SK-N-MC (cell line): ENCODE data around the gene TRPM2.

ENCODE experiments used
- DNase-seq: peaks from one replicate; pipeline ENCODE4 v3.0.0-alpha.2; 2011; ENCODE audit warnings: low read depth, low spot score
- H3K27ac ChIP-seq: fragments of 200-600 bp; sonication (generic); 2 replicates; pipeline ENCODE4 v1.5.1; 2016; ENCODE audit warnings: mixed run types
- H3K36me3 ChIP-seq: fragments of 200-600 bp; sonication (generic); 2 replicates; pipeline ENCODE4 v1.6.1; 2017; ENCODE audit warnings: antibody characterized with exemption, low read length, mixed read lengths; ENCODE audit not compliant: insufficient read depth
- H3K4me3 ChIP-seq: fragments of 200-600 bp; sonication (generic); 2 replicates; pipeline ENCODE4 v1.5.1; 2016
- H3K9ac ChIP-seq: fragments of 200-600 bp; sonication (generic); 2 replicates; pipeline ENCODE4 v1.8.0; 2017; ENCODE audit warnings: mixed run types, mixed read lengths; ENCODE audit not compliant: insufficient read length
- H3K9me3 ChIP-seq: fragments of 200-600 bp; sonication (generic); 2 replicates; pipeline ENCODE4 v1.6.1; 2017; ENCODE audit warnings: low read depth, mild to moderate bottlenecking, antibody characterized with exemption, low read length, moderate library complexity, mixed read lengths
- EZH2 ChIP-seq: fragments of 200-600 bp; sonication (generic); IDR thresholded peaks from one replicate; pipeline ENCODE4 v1.6.1; 2017; ENCODE audit warnings: antibody characterized with exemption
- FOXP2 ChIP-seq: optimal IDR thresholded peaks from 2 replicates; pipeline ENCODE3; 2011; ENCODE audit warnings: mild to moderate bottlenecking, moderate library complexity; ENCODE audit not compliant: insufficient read depth; ENCODE audit errors: extremely low read length, control extremely low read depth
- POLR2AphosphoS5 ChIP-seq: IDR thresholded peaks from 2 replicates; pipeline ENCODE4 v1.6.1; 2012; ENCODE audit warnings: mild to moderate bottlenecking, low read depth, low read length, borderline replicate concordance

TRPM2 gene

DNA sequence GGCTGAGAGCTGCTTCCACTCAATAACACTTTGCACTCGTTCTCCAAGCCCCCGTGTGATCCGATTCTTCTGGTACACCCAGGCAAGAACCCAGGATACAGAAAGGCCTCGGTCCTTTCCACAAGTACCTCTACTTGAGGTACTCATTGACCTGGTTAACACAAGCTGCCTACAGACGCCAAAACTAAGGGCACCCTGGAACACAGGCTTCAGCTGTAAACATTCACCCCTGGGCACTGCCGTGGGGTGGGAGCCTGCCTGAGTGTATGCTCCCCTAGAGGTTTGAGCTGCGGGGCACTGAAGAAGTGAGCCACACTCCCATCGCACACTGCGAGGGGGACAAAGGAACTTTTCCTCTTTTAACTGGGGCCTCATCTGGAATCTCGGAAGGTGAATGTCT is 132.4 kb downstream of the TRPM2 start:
- DNase-seq, result no peak
- no peak for TF ChIP-seq POLR2AphosphoS5
- TF ChIP-seq FOXP2, result no peak
- TF ChIP-seq EZH2, result no peak
- Histone ChIP-seq H3K36me3 (no peaks in the 10 kb centered on the region), H3K4me3 (no peak overlapping the region), H3K9ac (no peak overlapping the region), H3K9me3 (no peaks in the 10 kb centered on the region), H3K27ac (no peak overlapping the region)

GRCh38 chr21:44486302-44486701 is 132.9 kb downstream of the TRPM2 start:
- TF ChIP-seq FOXP2, result no peak
- no peak for TF ChIP-seq POLR2AphosphoS5
- TF ChIP-seq EZH2, result no peak
- no peaks in the 10 kb centered on the region for H3K9me3 ChIP-seq
- H3K4me3 ChIP-seq, result no peak overlapping the region
- no peak overlapping the region for H3K27ac ChIP-seq
- no peak for DNase-seq
- no peaks in the 10 kb centered on the region for H3K36me3 ChIP-seq
- H3K9ac ChIP-seq, result no peak overlapping the region

DNA sequence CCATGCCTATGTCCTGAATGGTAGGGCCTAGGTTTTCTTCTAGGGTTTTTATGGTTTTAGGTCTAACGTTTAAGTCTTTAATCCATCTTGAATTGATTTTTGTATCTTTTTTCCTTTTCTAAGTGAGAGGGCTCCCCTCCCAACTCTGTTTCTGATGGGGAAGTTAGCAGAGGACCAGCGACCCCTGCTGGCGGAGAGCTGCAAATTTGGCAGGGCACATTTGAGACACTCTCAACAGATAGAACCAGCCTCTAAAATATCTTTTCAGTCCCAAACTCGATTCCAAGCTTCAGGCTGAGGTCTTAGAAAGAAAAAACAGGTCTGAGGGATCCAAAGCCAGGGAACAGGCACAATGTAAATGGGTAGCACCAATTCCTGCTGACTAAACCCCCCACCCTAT is 134.4 kb downstream of the TRPM2 start:
- no peak overlapping the region for H3K4me3 ChIP-seq
- H3K27ac ChIP-seq, result no peak overlapping the region
- H3K36me3 ChIP-seq, result no peaks in the 10 kb centered on the region
- H3K9me3 ChIP-seq, result no peaks in the 10 kb centered on the region
- TF ChIP-seq POLR2AphosphoS5, result no peak
- no peak for TF ChIP-seq FOXP2
- no peak for TF ChIP-seq EZH2
- no peak for DNase-seq
- H3K9ac ChIP-seq, result no peak overlapping the region

GRCh38 chr21:44489962-44490361 is 136.5 kb downstream of the TRPM2 start:
- H3K27ac ChIP-seq, result no peak overlapping the region
- no peaks in the 10 kb centered on the region for H3K9me3 ChIP-seq
- H3K4me3 ChIP-seq, result no peak overlapping the region
- TF ChIP-seq EZH2 (no peak), POLR2AphosphoS5 (no peak), FOXP2 (no peak)
- H3K36me3 ChIP-seq, result no peaks in the 10 kb centered on the region
- DNase-seq, result no peak
- no peak overlapping the region for H3K9ac ChIP-seq

DNA sequence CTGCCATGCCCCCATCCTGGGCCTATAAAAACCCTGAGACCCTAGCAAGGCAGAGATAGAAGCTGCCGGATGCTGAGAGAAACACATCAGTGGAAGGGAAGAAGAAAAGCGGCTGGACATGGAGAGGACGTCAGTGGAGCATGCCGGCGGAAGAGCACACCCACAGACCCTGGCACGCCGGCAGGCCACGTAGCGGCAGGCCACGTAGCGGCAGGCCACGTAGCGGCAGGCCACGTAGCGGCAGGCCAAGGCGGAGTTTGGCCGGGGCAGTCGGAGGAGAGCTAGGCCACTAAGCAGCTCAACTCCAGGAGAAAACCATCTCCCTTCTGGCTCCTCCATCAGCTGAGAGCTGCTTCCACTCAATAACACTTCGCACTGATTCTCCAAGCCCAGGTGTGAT is 137.0 kb downstream of the TRPM2 start:
- Histone ChIP-seq H3K27ac (no peak overlapping the region), H3K4me3 (no peak overlapping the region), H3K9ac (no peak overlapping the region), H3K9me3 (no peaks in the 10 kb centered on the region), H3K36me3 (no peaks in the 10 kb centered on the region)
- no peak for DNase-seq
- TF ChIP-seq EZH2, result no peak
- TF ChIP-seq FOXP2, result no peak
- no peak for TF ChIP-seq POLR2AphosphoS5

DNA sequence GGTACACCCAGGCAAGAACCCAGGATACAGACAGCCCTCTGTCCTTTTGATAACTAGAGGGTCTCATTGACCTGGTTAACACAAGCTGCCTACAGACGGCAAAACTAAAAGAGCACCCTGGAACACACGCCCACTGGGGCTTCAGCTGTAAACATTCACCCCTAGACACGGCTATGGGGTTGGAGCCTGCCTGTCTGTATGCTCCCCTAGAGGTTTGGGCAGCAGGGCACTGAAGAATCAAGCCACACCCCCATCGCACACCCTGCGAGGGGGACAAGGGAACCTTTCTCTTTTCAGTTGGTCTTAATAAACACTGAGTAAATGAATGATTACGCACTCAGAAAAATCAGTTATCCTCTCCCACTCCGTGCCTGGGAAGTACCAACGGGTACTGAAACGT is 137.4 kb downstream of the TRPM2 start:
- Histone ChIP-seq H3K27ac (no peak overlapping the region), H3K9me3 (no peaks in the 10 kb centered on the region), H3K4me3 (no peak overlapping the region), H3K36me3 (no peaks in the 10 kb centered on the region), H3K9ac (no peak overlapping the region)
- TF ChIP-seq EZH2, result no peak
- no peak for TF ChIP-seq FOXP2
- no peak for DNase-seq
